Left ventricle myocardium inferior (tissue), 1 donor: Measurements from ENCODE around the gene TGFBR1. TPM values are rescaled to one million over a fixed set of nuclear protein-coding genes. Genes with fewer than 3 reads are reported as not detected.

Experiments used
- DNase-seq: peaks from one replicate; pipeline ENCODE4 v3.0.0-alpha.2; 2020
- H3K27ac ChIP-seq: fragments of 200-600 bp; replicated peaks from 2 replicates; pipeline ENCODE4 v1.8.0; 2021
- H3K27me3 ChIP-seq: fragments of 200-600 bp; 2 replicates; pipeline ENCODE4 v1.8.0; 2021; ENCODE audit warnings: low read depth
- H3K36me3 ChIP-seq: fragments of 200-600 bp; 2 replicates; pipeline ENCODE4 v1.8.0; 2021
- H3K4me1 ChIP-seq: fragments of 200-600 bp; 2 replicates; pipeline ENCODE4 v1.8.0; 2021
- H3K4me3 ChIP-seq: fragments of 200-600 bp; 2 replicates; pipeline ENCODE4 v1.8.0; 2021; ENCODE audit warnings: mild to moderate bottlenecking, moderate library complexity
- H3K9me3 ChIP-seq: fragments of 200-600 bp; replicated peaks from 2 replicates; pipeline ENCODE4 v1.8.0; 2021
- CTCF ChIP-seq: fragments of 200-600 bp; IDR thresholded peaks from 2 replicates; pipeline ENCODE4 v1.8.0; 2021; ENCODE audit warnings: antibody characterized with exemption, mild to moderate bottlenecking, borderline replicate concordance
- intact Hi-C: fragments of 100-400 bp; cut with micrococcal nuclease; formaldehyde crosslinking; loops from one replicate; pipeline ENCODE4 v1.11.0; 2022
- total RNA-seq: library from RNA; stranded (reverse); fragmentation: NEBNext Ultra II Directional; extraction: Animal tissue kit (Norgen Biotek cat#: 25700); gene quantifications from one replicate; pipeline ENCODE4 v1.2.1, GENCODE V29; 2021
- donor health status: DM: no; HTN: yes; CAD: no; lungs with severe emphysema.

Gene TGFBR1
- total RNA-seq, 1 donor from 2014 or later, result 12.3 TPM

- intact Hi-C loops, result no loop called here
- DNase-seq, result no peak
- TF ChIP-seq CTCF, result no peak
These were observed 45.7 kb downstream of the TGFBR1 start for GRCh38 chr9:99150451-99151171.

GRCh38 chr9:99154356-99154755 is 49.4 kb downstream of the TGFBR1 start:
- Histone ChIP-seq H3K36me3 (peaks cover 18% of the 10 kb centered on the region), H3K27ac (no peak overlapping the region), H3K4me3 (no peak overlapping the region), H3K27me3 (no peaks in the 10 kb centered on the region), H3K4me1 (no peaks in the 10 kb centered on the region), H3K9me3 (no peaks in the 10 kb centered on the region)
- DNase-seq, result no peak
- no peak for TF ChIP-seq CTCF
- intact Hi-C loops, result no loop called here

More at GRCh38 chr9:99150451-99151171, 45.7 kb downstream of the TGFBR1 start:
- H3K9me3 ChIP-seq, result no peaks in the 10 kb centered on the region
- H3K27ac ChIP-seq, result no peak overlapping the region
- no peak overlapping the region for H3K4me3 ChIP-seq
- peaks cover 11% of the 10 kb centered on the region for H3K4me1 ChIP-seq
- H3K27me3 ChIP-seq, result no peaks in the 10 kb centered on the region
- peaks cover 54% of the 10 kb centered on the region for H3K36me3 ChIP-seq

GRCh38 chr9:99155736-99156135 is 50.8 kb downstream of the TGFBR1 start:
- TF ChIP-seq CTCF, result no peak
- Histone ChIP-seq H3K4me3 (no peak overlapping the region), H3K9me3 (no peaks in the 10 kb centered on the region), H3K36me3 (peaks cover 10% of the 10 kb centered on the region), H3K27ac (no peak overlapping the region), H3K27me3 (no peaks in the 10 kb centered on the region), H3K4me1 (no peaks in the 10 kb centered on the region)
- DNase-seq, result no peak
- intact Hi-C loops, result no loop called here

GRCh38 chr9:99158629-99159028 is 53.7 kb downstream of the TGFBR1 start:
- TF ChIP-seq CTCF, result no peak
- Histone ChIP-seq H3K9me3 (no peaks in the 10 kb centered on the region), H3K4me1 (no peaks in the 10 kb centered on the region), H3K4me3 (no peak overlapping the region), H3K36me3 (no peaks in the 10 kb centered on the region), H3K27ac (no peak overlapping the region), H3K27me3 (no peaks in the 10 kb centered on the region)
- DNase-seq, result no peak
- intact Hi-C loops, result no loop called here

GRCh38 chr9:99160173-99160572 is 55.3 kb downstream of the TGFBR1 start:
- no peak for DNase-seq
- no peak overlapping the region for H3K4me3 ChIP-seq
- H3K27ac ChIP-seq, result no peak overlapping the region
- TF ChIP-seq CTCF, result no peak
- H3K9me3 ChIP-seq, result no peaks in the 10 kb centered on the region
- no peaks in the 10 kb centered on the region for H3K4me1 ChIP-seq
- H3K36me3 ChIP-seq, result no peaks in the 10 kb centered on the region
- no peaks in the 10 kb centered on the region for H3K27me3 ChIP-seq
- intact Hi-C loops, result no loop called here
